ENCODE data around the gene DHDH. TPM values are rescaled to one million over a fixed set of nuclear protein-coding genes. Genes with fewer than 3 reads are reported as not detected.
"Not testable (repeated sequence)": the region's sequence is repeated elsewhere in the genome, so short reads cannot be mapped to it uniquely, and the experiment has no call there.

DHDH gene
- total RNA-seq (2014; rRNA removed; shearing (Covaris generic)), result 0.57 TPM in 1 of 2 replicates, not detected in the other
- polyA plus RNA-seq (2015; cell fraction: cytosol; rRNA removed), result 0.52 TPM in 1 of 2 replicates, not detected in the other
- polyA plus RNA-seq (2015; cell fraction: nucleus; rRNA removed), result not detected in 2 replicates

GRCh38 chr19:48933382-48933932 is at the start of gene DHDH:
TSS of gene DHDH (plus strand) at chr19:48933699. CDS start at chr19:48933722, 23 bp downstream.
- DNase-seq (ENCODE audit: low read depth), result peak; percentile 28

GRCh38 chr19:48883726-48884125 is 49.8 kb upstream of the DHDH start:
- no peak for DNase-seq (ENCODE audit: low read depth)

- no peak for DNase-seq (ENCODE audit: low read depth)
Measured at GRCh38 chr19:48887861-48888612, 45.5 kb upstream of the DHDH start.

GRCh38 chr19:48889496-48889895 is 44.0 kb upstream of the DHDH start:
- not testable (repeated sequence) for DNase-seq (ENCODE audit: low read depth)

GRCh38 chr19:48890551-48890950 is 42.9 kb upstream of the DHDH start:
- no peak for DNase-seq (ENCODE audit: low read depth)

GRCh38 chr19:48895226-48895625 is 38.3 kb upstream of the DHDH start:
- DNase-seq (ENCODE audit: low read depth), result no peak

- no peak for DNase-seq (ENCODE audit: low read depth)
Measured at GRCh38 chr19:48896191-48896720, 37.2 kb upstream of the DHDH start.

GRCh38 chr19:48897181-48897580 is 36.3 kb upstream of the DHDH start:
- no peak for DNase-seq (ENCODE audit: low read depth)

- DNase-seq (ENCODE audit: low read depth), result not testable (repeated sequence)
Measured at GRCh38 chr19:48899386-48899749, 34.1 kb upstream of the DHDH start.

GRCh38 chr19:48899781-48900476 is 33.6 kb upstream of the DHDH start, which contains the start of gene NUCB1:
TSS of gene NUCB1 (plus strand) at chr19:48900312. CDS start at chr19:48900797, 485 bp downstream.
- DNase-seq (ENCODE audit: low read depth), result peak; percentile 99

- peak; percentile 50 for DNase-seq (ENCODE audit: low read depth)
Measured at GRCh38 chr19:48900477-48901406, 32.8 kb upstream of the DHDH start.

- DNase-seq (ENCODE audit: low read depth), result not testable (repeated sequence)
Measured at GRCh38 chr19:48902291-48902690, 31.2 kb upstream of the DHDH start.

GRCh38 chr19:48903788-48904187 is 29.7 kb upstream of the DHDH start:
- not testable (repeated sequence) for DNase-seq (ENCODE audit: low read depth)

GRCh38 chr19:48905664-48906063 is 27.8 kb upstream of the DHDH start:
- no peak for DNase-seq (ENCODE audit: low read depth)

- DNase-seq (ENCODE audit: low read depth), result no peak
Measured at GRCh38 chr19:48906324-48906723, 27.2 kb upstream of the DHDH start.

- DNase-seq (ENCODE audit: low read depth), result no peak
Measured at GRCh38 chr19:48907671-48908070, 25.8 kb upstream of the DHDH start.

- DNase-seq (ENCODE audit: low read depth), result not testable (repeated sequence)
Measured at GRCh38 chr19:48909424-48910077, 23.9 kb upstream of the DHDH start.

- DNase-seq (ENCODE audit: low read depth), result no peak
Measured at GRCh38 chr19:48910803-48911202, 22.7 kb upstream of the DHDH start.

GRCh38 chr19:48913114-48913889 is 20.2 kb upstream of the DHDH start:
- DNase-seq (ENCODE audit: low read depth), result no peak
